Measurements from ENCODE around the gene MACROD2.
A peak's percentile ranks its signal among the peaks of the same experiment; 100 is the strongest.

Gene MACROD2

DNA sequence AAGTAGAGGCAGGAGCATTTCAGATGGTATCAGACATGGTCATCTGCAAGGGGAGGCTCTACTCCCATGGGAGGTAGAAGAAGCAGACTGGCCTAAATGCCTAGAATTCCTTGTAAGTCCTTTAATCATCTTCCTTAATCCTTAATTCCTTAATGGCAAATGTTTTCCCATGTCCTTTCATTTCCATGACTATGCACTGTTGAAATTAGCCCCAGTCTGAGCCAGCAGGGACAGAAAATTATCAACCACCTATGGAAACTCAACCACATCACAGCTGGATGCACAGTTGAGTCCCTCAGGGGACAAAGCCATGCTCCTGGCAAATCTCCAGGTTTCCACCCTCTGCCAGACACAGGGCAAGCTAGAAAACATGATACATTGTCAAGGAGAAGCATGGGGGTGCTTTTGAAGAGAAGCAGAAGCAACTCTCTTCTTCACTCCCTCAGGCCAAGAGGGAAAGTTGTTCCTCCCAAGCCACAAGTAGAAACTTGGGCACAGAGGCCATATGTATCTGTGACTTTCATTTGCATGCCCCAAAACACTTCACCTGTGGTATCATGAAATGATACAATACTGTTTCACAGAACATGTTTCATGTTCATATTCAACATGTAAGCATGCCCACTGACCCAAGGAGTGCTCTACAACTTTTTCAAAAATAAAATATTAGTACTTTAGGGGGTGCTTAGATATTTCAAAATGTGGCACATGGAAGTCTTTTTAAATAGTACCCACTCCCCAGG, 1894.4 kb downstream of the MACROD2 start:
- peaks cover 14% of the 10 kb centered on the region for H3K27me3 Mint-ChIP-seq (ENCODE audit: low read depth)
- no peak overlapping the region for H3K4me3 Mint-ChIP-seq
- peaks cover 8% of the 10 kb centered on the region for H3K9me3 Mint-ChIP-seq
- H3K36me3 Mint-ChIP-seq (ENCODE audit: low read depth): no peaks in the 10 kb centered on the region
- no peaks in the 10 kb centered on the region for H3K4me1 Mint-ChIP-seq (ENCODE audit: low read depth)
- no peak for DNase-seq (ENCODE audit: low spot score)
- H3K27ac Mint-ChIP-seq: no peak overlapping the region

DNA sequence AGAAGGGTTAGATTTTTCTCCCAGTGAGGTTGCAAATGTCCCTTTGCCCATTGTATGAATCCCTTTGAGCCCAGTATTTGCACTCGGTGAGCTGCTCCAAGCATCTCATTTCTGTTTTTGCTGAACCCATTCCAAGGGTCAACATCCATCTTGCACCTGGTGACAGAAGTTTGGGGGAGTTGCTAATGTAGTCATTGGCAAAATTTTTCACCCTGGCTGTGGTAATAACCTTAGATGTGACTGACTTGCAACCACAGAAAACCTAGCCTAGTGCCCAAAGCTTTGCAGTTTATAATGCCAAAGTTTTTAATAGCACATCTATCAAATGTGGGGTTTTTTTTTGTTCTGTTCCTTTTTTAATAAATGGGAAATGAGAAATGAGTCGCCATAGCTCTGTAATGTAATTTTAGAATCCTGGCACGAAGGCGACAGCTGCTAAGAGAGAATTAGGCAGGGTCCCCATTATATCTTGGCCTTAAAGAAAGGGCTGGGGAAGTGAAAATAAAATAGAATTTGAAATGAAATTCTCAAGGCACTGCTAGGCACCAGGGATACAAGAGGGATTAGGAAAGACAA, 1895.2 kb downstream of the MACROD2 start:
- Mint-ChIP-seq H3K4me1 (ENCODE audit: low read depth) (no peaks in the 10 kb centered on the region), H3K27me3 (ENCODE audit: low read depth) (peaks cover 14% of the 10 kb centered on the region), H3K36me3 (ENCODE audit: low read depth) (no peaks in the 10 kb centered on the region), H3K4me3 (no peak overlapping the region), H3K9me3 (peaks cover 12% of the 10 kb centered on the region), H3K27ac (no peak overlapping the region)
- no peak for DNase-seq (ENCODE audit: low spot score)

GRCh38 chr20:15895126-15895525, 1899.8 kb downstream of the MACROD2 start:
- Mint-ChIP-seq H3K4me1 (ENCODE audit: low read depth) (peaks cover 4% of the 10 kb centered on the region), H3K36me3 (ENCODE audit: low read depth) (no peaks in the 10 kb centered on the region), H3K4me3 (no peak overlapping the region), H3K9me3 (peaks cover 15% of the 10 kb centered on the region), H3K27me3 (ENCODE audit: low read depth) (peaks cover 20% of the 10 kb centered on the region), H3K27ac (no peak overlapping the region)
- DNase-seq (ENCODE audit: low spot score): no peak

DNA sequence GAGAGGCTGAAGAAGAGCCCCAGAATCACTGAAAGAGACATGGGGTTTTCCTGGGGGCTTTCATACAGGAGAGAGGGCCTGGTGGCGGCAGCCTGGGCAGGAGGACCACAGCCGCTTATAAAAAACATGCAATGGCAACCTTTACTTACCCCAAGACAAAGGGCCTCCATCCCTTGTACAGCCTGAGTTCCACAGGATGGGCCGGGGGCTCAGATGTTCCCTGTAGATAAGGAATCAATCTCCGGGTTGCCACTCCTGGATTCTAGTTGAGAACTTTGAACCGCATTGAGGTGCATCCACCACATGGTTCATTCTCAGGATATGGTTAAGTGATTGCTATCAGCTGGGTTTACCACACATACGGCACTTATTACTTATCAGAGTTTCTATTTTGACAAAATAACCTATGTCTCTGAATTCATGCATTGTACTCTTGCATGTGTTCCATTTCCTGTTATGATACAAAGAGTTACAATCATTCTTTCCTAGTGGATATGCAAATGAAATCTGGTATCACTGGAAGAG, 1900.3 kb downstream of the MACROD2 start:
- no peak overlapping the region for H3K4me3 Mint-ChIP-seq
- H3K36me3 Mint-ChIP-seq (ENCODE audit: low read depth): no peaks in the 10 kb centered on the region
- peaks cover 15% of the 10 kb centered on the region for H3K9me3 Mint-ChIP-seq
- H3K27ac Mint-ChIP-seq: no peak overlapping the region
- peaks cover 4% of the 10 kb centered on the region for H3K4me1 Mint-ChIP-seq (ENCODE audit: low read depth)
- peaks cover 20% of the 10 kb centered on the region for H3K27me3 Mint-ChIP-seq (ENCODE audit: low read depth)
- peak; percentile 14 for DNase-seq (ENCODE audit: low spot score)

DNA sequence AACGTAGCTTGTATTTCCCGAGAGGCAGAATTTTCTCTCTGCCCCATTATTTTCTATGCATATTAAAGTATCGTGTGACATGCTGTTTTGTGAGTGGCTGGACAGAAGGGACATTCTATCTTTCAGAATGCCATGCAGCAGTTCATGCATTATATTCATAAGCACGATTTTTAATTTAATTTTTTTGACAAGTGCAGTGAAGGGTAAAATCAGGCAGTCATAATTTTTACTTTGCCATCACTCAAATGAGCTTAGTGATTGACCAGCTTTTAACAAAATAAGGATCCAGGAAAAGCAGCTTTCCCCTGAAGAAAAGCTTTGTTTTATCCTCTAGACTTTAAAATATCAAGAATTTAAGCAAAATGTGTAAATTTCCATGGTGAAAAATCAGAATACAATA, 1904.7 kb downstream of the MACROD2 start:
- H3K27me3 Mint-ChIP-seq (ENCODE audit: low read depth): peaks cover 6% of the 10 kb centered on the region
- no peak for DNase-seq (ENCODE audit: low spot score)
- H3K9me3 Mint-ChIP-seq: peaks cover 11% of the 10 kb centered on the region
- no peaks in the 10 kb centered on the region for H3K36me3 Mint-ChIP-seq (ENCODE audit: low read depth)
- H3K4me3 Mint-ChIP-seq: no peak overlapping the region
- H3K4me1 Mint-ChIP-seq (ENCODE audit: low read depth): peaks cover 4% of the 10 kb centered on the region
- no peak overlapping the region for H3K27ac Mint-ChIP-seq

DNA sequence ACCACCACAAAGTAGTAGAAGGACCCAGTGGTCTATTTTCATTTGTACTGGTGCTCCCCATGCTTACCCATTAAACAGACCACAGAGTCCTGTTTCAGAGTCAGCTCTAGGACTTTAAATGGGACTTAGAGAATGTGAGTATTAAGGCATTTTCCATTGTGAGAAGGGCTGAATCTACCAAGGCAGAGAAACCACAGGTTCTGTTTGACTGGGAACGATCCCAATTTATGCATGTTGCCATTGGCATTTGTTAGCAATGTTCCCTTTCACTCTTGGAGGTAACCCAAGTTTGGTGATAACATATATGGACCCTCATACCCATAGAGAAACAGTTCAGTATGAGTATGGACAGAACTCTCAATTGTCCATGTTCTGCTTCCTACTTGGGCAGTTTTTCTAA, 1905.1 kb downstream of the MACROD2 start:
- DNase-seq (ENCODE audit: low spot score): no peak
- Mint-ChIP-seq H3K36me3 (ENCODE audit: low read depth) (no peaks in the 10 kb centered on the region), H3K27me3 (ENCODE audit: low read depth) (peaks cover 6% of the 10 kb centered on the region), H3K4me3 (no peak overlapping the region), H3K4me1 (ENCODE audit: low read depth) (peaks cover 4% of the 10 kb centered on the region), H3K9me3 (peaks cover 8% of the 10 kb centered on the region), H3K27ac (no peak overlapping the region)

DNA sequence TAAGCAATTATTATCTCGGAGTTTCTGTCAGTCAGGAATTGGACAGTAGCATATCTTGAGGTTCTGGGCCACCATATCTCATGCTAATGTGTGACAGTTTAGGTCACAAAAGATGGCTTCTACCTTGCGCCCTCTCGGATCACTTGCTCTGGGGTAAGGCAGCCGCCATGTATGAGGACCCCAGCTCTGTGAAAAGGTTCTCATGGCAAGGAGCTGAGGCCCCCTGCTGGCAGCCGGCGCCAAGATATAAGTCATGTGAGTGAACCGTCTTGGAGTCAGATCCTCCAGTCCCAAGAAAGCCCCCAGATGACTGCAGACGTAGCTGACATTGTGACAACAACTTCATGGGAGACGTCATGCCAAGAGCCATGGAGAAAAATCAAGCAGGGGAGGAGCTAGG, 1907.2 kb downstream of the MACROD2 start:
- Mint-ChIP-seq H3K27me3 (ENCODE audit: low read depth) (peaks cover 3% of the 10 kb centered on the region), H3K27ac (no peak overlapping the region)

DNA sequence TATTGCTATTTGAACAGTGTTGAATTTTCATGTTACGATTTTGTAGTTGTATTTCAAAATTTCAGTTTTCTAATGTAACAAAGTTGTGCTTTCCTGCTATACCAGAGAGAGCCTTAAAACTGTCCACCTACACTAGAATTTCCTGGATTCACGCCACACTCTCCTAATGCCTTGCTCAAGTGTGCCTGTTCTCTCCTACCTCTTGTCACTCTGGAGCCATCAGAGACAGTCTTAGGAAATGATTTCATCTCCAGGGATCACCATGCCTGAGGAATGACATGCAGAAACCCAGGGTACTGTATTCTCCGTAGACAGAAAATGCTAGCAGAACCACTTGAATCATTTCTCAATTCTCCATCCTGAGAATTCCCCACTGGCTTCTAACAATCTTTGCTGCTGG, 1910.3 kb downstream of the MACROD2 start:
- H3K4me1 Mint-ChIP-seq (ENCODE audit: low read depth): no peaks in the 10 kb centered on the region
- H3K4me3 Mint-ChIP-seq: no peak overlapping the region
- no peaks in the 10 kb centered on the region for H3K27me3 Mint-ChIP-seq (ENCODE audit: low read depth)
- no peak for DNase-seq (ENCODE audit: low spot score)
- no peak overlapping the region for H3K27ac Mint-ChIP-seq
- no peaks in the 10 kb centered on the region for H3K36me3 Mint-ChIP-seq (ENCODE audit: low read depth)
- H3K9me3 Mint-ChIP-seq: no peaks in the 10 kb centered on the region

More for the DNA sequence above, 1907.2 kb downstream of the MACROD2 start:
- no peak for DNase-seq (ENCODE audit: low spot score)
- no peak overlapping the region for H3K4me3 Mint-ChIP-seq
- peaks cover 2% of the 10 kb centered on the region for H3K9me3 Mint-ChIP-seq
- H3K36me3 Mint-ChIP-seq (ENCODE audit: low read depth): no peaks in the 10 kb centered on the region
- H3K4me1 Mint-ChIP-seq (ENCODE audit: low read depth): no peaks in the 10 kb centered on the region

- H3K27me3 Mint-ChIP-seq (ENCODE audit: low read depth): no peaks in the 10 kb centered on the region
- no peaks in the 10 kb centered on the region for H3K36me3 Mint-ChIP-seq (ENCODE audit: low read depth)
- no peaks in the 10 kb centered on the region for H3K9me3 Mint-ChIP-seq
- no peak overlapping the region for H3K4me3 Mint-ChIP-seq
- no peak for DNase-seq (ENCODE audit: low spot score)
- no peak overlapping the region for H3K27ac Mint-ChIP-seq
- H3K4me1 Mint-ChIP-seq (ENCODE audit: low read depth): no peaks in the 10 kb centered on the region
These were observed 1914.7 kb downstream of the MACROD2 start for GRCh38 chr20:15909995-15910394.

DNA sequence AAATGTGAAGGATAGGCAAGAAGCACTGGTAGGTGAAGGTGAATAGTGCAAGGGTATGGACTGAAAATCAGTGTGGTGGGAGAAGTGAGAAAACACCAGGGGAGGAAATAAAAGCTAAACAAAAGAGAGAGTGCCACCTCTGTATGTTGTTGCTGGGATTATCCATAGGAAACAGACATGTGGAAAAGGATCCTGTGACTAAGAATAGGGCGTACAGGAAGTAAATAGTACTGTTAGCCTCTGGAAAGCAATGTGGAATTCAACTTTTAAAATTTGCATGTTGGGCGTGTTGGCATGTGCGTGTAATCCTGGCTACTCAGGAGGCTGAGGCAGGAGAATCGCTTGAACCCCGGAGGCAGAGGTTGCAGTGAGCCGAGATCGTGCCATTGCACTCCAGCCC, 1916.3 kb downstream of the MACROD2 start:
- no peaks in the 10 kb centered on the region for H3K4me1 Mint-ChIP-seq (ENCODE audit: low read depth)
- H3K9me3 Mint-ChIP-seq: no peaks in the 10 kb centered on the region
- no peak overlapping the region for H3K4me3 Mint-ChIP-seq
- no peaks in the 10 kb centered on the region for H3K36me3 Mint-ChIP-seq (ENCODE audit: low read depth)
- no peak for DNase-seq (ENCODE audit: low spot score)
- H3K27ac Mint-ChIP-seq: no peak overlapping the region
- H3K27me3 Mint-ChIP-seq (ENCODE audit: low read depth): no peaks in the 10 kb centered on the region

DNA sequence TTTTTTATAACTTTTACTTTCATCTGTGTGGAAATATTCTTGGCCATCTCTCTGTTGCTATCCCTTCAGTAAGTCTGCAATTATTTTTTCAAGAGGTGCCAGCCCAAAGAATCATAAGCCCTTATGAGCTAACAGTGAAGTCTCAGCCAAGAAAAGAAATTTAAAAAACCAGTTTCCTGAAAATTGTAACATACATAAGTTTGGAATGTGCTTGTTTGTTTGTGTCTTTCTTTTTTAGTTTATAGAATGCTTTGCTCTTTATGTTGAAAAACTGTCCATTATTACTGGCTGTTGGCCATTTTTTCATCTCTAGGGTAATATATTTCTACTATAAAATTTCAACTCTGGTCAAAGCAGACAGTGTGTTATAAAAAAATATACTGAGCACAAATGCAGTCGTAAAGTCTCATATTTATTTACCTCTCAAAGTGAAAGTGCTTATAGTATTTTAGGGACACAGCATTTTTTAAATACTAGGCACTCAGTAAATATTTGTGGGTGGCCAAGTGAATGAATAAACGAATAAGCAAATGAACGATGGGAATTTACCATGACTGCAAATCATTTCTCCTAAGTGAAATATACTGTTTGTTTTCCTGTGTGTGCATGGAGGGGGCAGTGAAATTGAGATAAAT, 1918.2 kb downstream of the MACROD2 start:
- Mint-ChIP-seq H3K36me3 (ENCODE audit: low read depth) (no peaks in the 10 kb centered on the region), H3K4me1 (ENCODE audit: low read depth) (no peaks in the 10 kb centered on the region), H3K4me3 (no peak overlapping the region), H3K27ac (no peak overlapping the region), H3K9me3 (no peaks in the 10 kb centered on the region), H3K27me3 (ENCODE audit: low read depth) (no peaks in the 10 kb centered on the region)
- no peak for DNase-seq (ENCODE audit: low spot score)

- Mint-ChIP-seq H3K27me3 (ENCODE audit: low read depth) (no peaks in the 10 kb centered on the region), H3K4me1 (ENCODE audit: low read depth) (no peaks in the 10 kb centered on the region)
These were observed 1921.3 kb downstream of the MACROD2 start for GRCh38 chr20:15916623-15917022.

DNA sequence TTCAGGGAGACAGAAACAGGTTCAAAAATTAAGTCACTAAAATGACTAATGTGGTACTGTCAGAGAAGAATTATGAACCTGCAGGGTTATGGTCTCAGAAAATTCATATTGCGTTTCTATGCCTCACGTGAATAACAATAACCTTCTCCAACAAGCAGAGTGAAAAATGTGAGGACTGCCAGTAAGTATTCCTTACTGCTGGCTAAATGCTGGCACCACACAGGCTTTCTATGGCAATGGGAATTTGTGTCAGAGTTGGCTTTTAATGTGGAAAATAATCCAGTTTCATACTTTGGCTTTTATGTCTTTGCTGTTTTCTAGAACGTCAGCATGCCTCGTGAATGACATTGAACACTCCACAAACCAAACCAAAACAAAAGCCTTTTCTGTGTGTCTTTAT, 1922.0 kb downstream of the MACROD2 start:
- no peaks in the 10 kb centered on the region for H3K36me3 Mint-ChIP-seq (ENCODE audit: low read depth)
- H3K4me1 Mint-ChIP-seq (ENCODE audit: low read depth): no peaks in the 10 kb centered on the region
- peaks cover 6% of the 10 kb centered on the region for H3K9me3 Mint-ChIP-seq
- H3K4me3 Mint-ChIP-seq: no peak overlapping the region
- H3K27me3 Mint-ChIP-seq (ENCODE audit: low read depth): no peaks in the 10 kb centered on the region
- no peak overlapping the region for H3K27ac Mint-ChIP-seq
- DNase-seq (ENCODE audit: low spot score): no peak

More at GRCh38 chr20:15916623-15917022, 1921.3 kb downstream of the MACROD2 start:
- no peak for DNase-seq (ENCODE audit: low spot score)
- Mint-ChIP-seq H3K4me3 (no peak overlapping the region), H3K36me3 (ENCODE audit: low read depth) (no peaks in the 10 kb centered on the region), H3K9me3 (peaks cover 6% of the 10 kb centered on the region), H3K27ac (no peak overlapping the region)

DNA sequence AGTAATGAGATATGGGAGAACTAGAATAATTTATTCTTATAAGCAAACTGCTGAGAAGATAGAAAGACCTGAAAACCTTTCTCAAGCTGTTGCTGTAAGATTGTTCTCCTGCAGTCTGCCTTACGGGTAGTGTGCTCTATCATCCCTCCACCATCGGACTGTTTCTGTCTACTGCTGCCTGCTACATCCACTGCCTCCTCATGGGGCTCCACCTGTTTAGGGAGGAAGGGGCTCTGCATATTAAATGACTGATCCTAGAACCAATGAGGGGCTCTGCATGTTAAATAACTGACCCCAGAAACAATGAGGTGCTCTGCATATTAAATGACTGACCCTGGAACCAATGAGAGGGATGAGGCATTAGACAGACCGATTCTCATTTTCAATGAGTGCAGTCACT, 1923.3 kb downstream of the MACROD2 start:
- H3K4me3 Mint-ChIP-seq: no peak overlapping the region
- DNase-seq (ENCODE audit: low spot score): no peak
- no peaks in the 10 kb centered on the region for H3K4me1 Mint-ChIP-seq (ENCODE audit: low read depth)
- no peaks in the 10 kb centered on the region for H3K36me3 Mint-ChIP-seq (ENCODE audit: low read depth)
- peaks cover 6% of the 10 kb centered on the region for H3K9me3 Mint-ChIP-seq
- no peaks in the 10 kb centered on the region for H3K27me3 Mint-ChIP-seq (ENCODE audit: low read depth)
- H3K27ac Mint-ChIP-seq: no peak overlapping the region
